Panc1 (cell line): ENCODE measurements around the gene SEMA4D. TPM values are rescaled to one million over a fixed set of nuclear protein-coding genes. Genes with fewer than 3 reads are reported as not detected.

Experiments
- ATAC-seq: fragments of 200-7000 bp; cut with Tn5 transposase; 2 replicates; pipeline ENCODE4 v1.9.1; 2020; ENCODE audit warnings: mild to moderate bottlenecking, moderate library complexity
- BruUV-seq: library from RNA; stranded (reverse); fragments of 400-500 nt; replicated peaks from 2 replicates; lab custom pipeline; 2021; lab: Mats Ljungman, UMichigan
- CTCF ChIA-PET: fragments of 300-600 bp; sonication (Branson Sonifier 250); formaldehyde crosslinking; loops from one replicate; lab custom pipeline; 2022; ENCODE audit warnings: antibody characterized with exemption; lab: Charles Lee
- POLR2A ChIA-PET: fragments of 300-600 bp; sonication (Branson Sonifier 250); formaldehyde crosslinking; loops from one replicate; lab custom pipeline; 2022; ENCODE audit warnings: antibody characterized with exemption; lab: Charles Lee
- DNase-seq: peaks from one replicate; pipeline ENCODE4 v3.0.0-alpha.2; 2010; ENCODE audit warnings: low read depth, low spot score
- H3K27ac ChIP-seq: 2 replicates; pipeline ENCODE4 v1.5.1; 2011; ENCODE audit warnings: mild to moderate bottlenecking, low read length, inconsistent platforms
- H3K27me3 ChIP-seq: fragments of 200-500 bp; sonication (Bioruptor generic); 2 replicates; pipeline ENCODE4 v1.6.0; 2014; ENCODE audit warnings: low read length, inconsistent platforms; ENCODE audit not compliant: control insufficient read depth, insufficient read depth
- H3K36me3 ChIP-seq: fragments of 200-500 bp; sonication (Bioruptor generic); 2 replicates; pipeline ENCODE4 v1.5.1; 2014; ENCODE audit warnings: inconsistent platforms, mild to moderate bottlenecking, low read length, moderate library complexity; ENCODE audit not compliant: control insufficient read depth, insufficient read depth
- H3K4me1 ChIP-seq: 2 replicates; pipeline ENCODE4 v1.5.1; 2011; ENCODE audit warnings: inconsistent platforms, mild to moderate bottlenecking, low read length, moderate library complexity; ENCODE audit not compliant: control insufficient read depth, insufficient read depth
- H3K4me3 ChIP-seq, 2 experiments: 2 replicates each; pipeline ENCODE4 v1.5.1; 2011 to 2012; ENCODE audit warnings: low read depth in 2 of 2, low read length in 2 of 2, mild to moderate bottlenecking in 2 of 2, inconsistent platforms in 1 of 2, moderate library complexity in 1 of 2
- H3K9me3 ChIP-seq: fragments of 200-500 bp; sonication (Bioruptor generic); 2 replicates; pipeline ENCODE4 v1.5.1; 2014; ENCODE audit warnings: low read depth, mild to moderate bottlenecking, inconsistent platforms, low read length, moderate library complexity; ENCODE audit not compliant: control insufficient read depth, insufficient read depth
- POLR2AphosphoS5 ChIP-seq: IDR thresholded peaks from 2 replicates; pipeline ENCODE4 v1.6.1; 2012; ENCODE audit warnings: mild to moderate bottlenecking, low read depth, low read length, moderate library complexity
- SIN3A ChIP-seq: IDR thresholded peaks from 2 replicates; pipeline ENCODE4 v1.6.1; 2012; ENCODE audit warnings: low read depth, mild to moderate bottlenecking, low read length, moderate library complexity, borderline replicate concordance; ENCODE audit not compliant: insufficient read depth
- TCF7L2 ChIP-seq: IDR thresholded peaks from 2 replicates; pipeline ENCODE4 v1.6.1; 2011; ENCODE audit warnings: mild to moderate bottlenecking, low read depth, low read length, inconsistent platforms
- in situ Hi-C: cut with HindIII; loops from 2 replicates; pipeline ENCODE4 v1.10.0; 2016; ENCODE audit warnings: low sequenced_read_pairs, low pct_unique_long_range_greater_than_20kb
- intact Hi-C: fragments of 100-400 bp; cut with micrococcal nuclease; formaldehyde crosslinking; loops from one replicate; pipeline ENCODE4 v1.10.0; 2022; ENCODE audit not compliant: unreplicated experiment
- total RNA-seq: library from RNA; stranded (reverse); gene quantifications from one replicate; pipeline ENCODE4 v1.2.1, GENCODE V29; 2021; ENCODE audit not compliant: unreplicated experiment
- TF ChIP-seq, protein P1 (sequence below): fragments of 450-650 bp; IDR thresholded peaks from 2 replicates; pipeline ENCODE4 v1.5.1; 2017; ENCODE audit warnings: mild to moderate bottlenecking
- TF ChIP-seq, protein P2 (sequence below), 2 experiments: IDR thresholded peaks; 2 replicates each; pipeline ENCODE4 v1.6.1; 2011 to 2012; ENCODE audit warnings: low read depth in 2 of 2, control low read depth in 1 of 2, low read length in 1 of 2, mild to moderate bottlenecking in 1 of 2, moderate library complexity in 1 of 2; ENCODE audit not compliant: insufficient read depth in 1 of 2

Gene SEMA4D
- total RNA-seq, 1 experiment from 2014 or later = 6.5 TPM

- in situ Hi-C loops = no loop called here
- no TSS peak for BruUV-seq
- DNase-seq = no peak
Observed at GRCh38 chr9:89352874-89353649, 144.9 kb downstream of the SEMA4D start.

DNA sequence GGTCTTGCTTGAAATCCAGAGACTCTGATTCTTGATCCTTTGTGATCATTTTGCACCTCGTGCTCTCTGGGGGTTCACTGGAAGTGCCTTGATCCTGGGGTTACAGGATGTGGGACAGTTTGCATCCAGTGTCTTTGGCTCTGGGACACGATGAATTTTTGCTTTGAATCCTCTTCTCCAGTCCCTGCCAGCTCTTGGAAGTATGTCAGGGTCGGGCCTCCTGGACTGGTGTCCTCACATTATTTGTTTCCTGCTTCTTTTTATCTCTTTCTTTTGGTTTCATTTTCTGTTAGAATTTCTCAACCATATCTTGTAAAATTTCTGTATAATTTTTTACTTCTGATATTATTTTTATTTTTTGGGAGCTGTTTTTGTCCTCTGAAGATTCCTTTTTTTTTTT lies 145.5 kb downstream of the SEMA4D start:
- TF ChIP-seq, protein P1, sequence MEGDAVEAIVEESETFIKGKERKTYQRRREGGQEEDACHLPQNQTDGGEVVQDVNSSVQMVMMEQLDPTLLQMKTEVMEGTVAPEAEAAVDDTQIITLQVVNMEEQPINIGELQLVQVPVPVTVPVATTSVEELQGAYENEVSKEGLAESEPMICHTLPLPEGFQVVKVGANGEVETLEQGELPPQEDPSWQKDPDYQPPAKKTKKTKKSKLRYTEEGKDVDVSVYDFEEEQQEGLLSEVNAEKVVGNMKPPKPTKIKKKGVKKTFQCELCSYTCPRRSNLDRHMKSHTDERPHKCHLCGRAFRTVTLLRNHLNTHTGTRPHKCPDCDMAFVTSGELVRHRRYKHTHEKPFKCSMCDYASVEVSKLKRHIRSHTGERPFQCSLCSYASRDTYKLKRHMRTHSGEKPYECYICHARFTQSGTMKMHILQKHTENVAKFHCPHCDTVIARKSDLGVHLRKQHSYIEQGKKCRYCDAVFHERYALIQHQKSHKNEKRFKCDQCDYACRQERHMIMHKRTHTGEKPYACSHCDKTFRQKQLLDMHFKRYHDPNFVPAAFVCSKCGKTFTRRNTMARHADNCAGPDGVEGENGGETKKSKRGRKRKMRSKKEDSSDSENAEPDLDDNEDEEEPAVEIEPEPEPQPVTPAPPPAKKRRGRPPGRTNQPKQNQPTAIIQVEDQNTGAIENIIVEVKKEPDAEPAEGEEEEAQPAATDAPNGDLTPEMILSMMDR = no peak
- TF ChIP-seq SIN3A (no peak), POLR2AphosphoS5 (no peak), TCF7L2 (no peak)
- TF ChIP-seq, protein P2, sequence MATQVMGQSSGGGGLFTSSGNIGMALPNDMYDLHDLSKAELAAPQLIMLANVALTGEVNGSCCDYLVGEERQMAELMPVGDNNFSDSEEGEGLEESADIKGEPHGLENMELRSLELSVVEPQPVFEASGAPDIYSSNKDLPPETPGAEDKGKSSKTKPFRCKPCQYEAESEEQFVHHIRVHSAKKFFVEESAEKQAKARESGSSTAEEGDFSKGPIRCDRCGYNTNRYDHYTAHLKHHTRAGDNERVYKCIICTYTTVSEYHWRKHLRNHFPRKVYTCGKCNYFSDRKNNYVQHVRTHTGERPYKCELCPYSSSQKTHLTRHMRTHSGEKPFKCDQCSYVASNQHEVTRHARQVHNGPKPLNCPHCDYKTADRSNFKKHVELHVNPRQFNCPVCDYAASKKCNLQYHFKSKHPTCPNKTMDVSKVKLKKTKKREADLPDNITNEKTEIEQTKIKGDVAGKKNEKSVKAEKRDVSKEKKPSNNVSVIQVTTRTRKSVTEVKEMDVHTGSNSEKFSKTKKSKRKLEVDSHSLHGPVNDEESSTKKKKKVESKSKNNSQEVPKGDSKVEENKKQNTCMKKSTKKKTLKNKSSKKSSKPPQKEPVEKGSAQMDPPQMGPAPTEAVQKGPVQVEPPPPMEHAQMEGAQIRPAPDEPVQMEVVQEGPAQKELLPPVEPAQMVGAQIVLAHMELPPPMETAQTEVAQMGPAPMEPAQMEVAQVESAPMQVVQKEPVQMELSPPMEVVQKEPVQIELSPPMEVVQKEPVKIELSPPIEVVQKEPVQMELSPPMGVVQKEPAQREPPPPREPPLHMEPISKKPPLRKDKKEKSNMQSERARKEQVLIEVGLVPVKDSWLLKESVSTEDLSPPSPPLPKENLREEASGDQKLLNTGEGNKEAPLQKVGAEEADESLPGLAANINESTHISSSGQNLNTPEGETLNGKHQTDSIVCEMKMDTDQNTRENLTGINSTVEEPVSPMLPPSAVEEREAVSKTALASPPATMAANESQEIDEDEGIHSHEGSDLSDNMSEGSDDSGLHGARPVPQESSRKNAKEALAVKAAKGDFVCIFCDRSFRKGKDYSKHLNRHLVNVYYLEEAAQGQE (IDR thresholded peaks at IDR 0.05; ENCODE audit: insufficient read depth in 1 of 2, low read depth in 2 of 2, low read length in 1 of 2) = no peak
- Histone ChIP-seq H3K9me3 (no peaks in the 10 kb centered on the region), H3K4me1 (no peaks in the 10 kb centered on the region), H3K4me3 (no peak overlapping the region), H3K27ac (no peak overlapping the region), H3K27me3 (no peaks in the 10 kb centered on the region), H3K36me3 (peaks cover 6% of the 10 kb centered on the region; the same call in 1 of the 2 replicates)
- CTCF ChIA-PET = no interaction called here
- intact Hi-C loops (no loop called here), in situ Hi-C loops (no loop called here)
- POLR2A ChIA-PET = no interaction called here
- no peak for DNase-seq
- no TSS peak for BruUV-seq
- ATAC-seq = no peak

More at GRCh38 chr9:89352874-89353649, 144.9 kb downstream of the SEMA4D start:
- TF ChIP-seq, protein P1 = no peak
- TF ChIP-seq POLR2AphosphoS5 (no peak), SIN3A (no peak), TCF7L2 (no peak)
- TF ChIP-seq, protein P2 (IDR thresholded peaks at IDR 0.05; ENCODE audit: insufficient read depth in 1 of 2, low read depth in 2 of 2, low read length in 1 of 2) = no peak
- CTCF ChIA-PET = no interaction called here
- Histone ChIP-seq H3K4me3 (no peak overlapping the region), H3K27ac (no peak overlapping the region), H3K27me3 (no peaks in the 10 kb centered on the region), H3K36me3 (peaks cover 6% of the 10 kb centered on the region; the same call in 1 of the 2 replicates), H3K9me3 (no peaks in the 10 kb centered on the region), H3K4me1 (no peaks in the 10 kb centered on the region)
- ATAC-seq = no peak
- POLR2A ChIA-PET = no interaction called here
- intact Hi-C loops = no loop called here
